Eye (tissue), 1 donor: Measurements from ENCODE around the gene MED14.

Source experiments
- DNase-seq: peaks from one replicate; pipeline ENCODE4 v3.0.0-alpha.2; 2015

Gene MED14

DNA sequence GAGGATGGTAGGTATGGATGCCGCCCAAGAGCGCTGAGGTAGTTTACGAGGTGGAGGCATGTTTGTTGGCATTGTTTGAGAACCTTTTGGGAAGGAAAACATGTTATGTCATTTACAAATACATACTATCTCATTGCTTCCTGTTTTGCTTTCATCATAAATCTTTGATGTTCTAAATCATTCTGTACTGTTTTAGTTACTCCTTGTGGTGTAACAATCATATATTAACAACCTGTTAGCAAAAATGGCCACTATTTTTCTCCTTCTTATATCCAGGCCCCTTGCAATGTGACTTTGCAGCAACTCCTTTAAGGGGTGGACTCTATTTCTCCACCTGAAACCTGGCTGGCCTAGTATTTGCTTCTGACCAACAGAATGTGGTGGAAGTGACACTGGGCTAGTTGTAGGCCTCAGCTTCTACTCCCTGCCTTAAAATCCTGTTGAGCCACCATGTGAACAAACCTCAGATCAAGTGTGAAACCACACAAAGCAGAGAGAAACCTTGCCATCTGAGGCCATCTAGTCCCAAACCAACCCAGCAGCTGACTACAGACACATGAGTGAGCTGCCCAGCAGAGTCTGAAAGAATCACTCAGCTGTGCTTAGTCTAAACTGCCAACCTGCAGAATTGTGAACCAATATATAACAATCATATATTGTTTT, 72.1 kb downstream of the MED14 start:
- DNase-seq = no peak

DNA sequence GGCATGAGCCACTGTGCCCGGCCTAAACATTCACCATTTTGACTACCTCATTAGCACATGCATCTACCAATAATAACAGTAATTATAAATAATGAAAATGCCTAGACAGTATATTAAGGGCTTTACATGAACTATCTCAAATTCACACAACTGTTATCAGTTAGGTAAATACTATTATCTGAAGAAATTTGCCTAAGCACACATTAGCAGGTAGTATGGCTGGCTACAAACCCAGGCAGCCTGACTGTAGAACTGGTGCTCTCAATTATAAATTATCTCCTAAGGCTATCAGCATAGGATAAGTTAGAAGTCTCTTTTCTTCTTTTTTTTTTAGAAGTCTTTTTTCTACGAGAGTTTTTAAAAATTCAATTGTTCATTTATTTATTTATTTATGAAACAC, 73.9 kb downstream of the MED14 start:
- DNase-seq = no peak

DNA sequence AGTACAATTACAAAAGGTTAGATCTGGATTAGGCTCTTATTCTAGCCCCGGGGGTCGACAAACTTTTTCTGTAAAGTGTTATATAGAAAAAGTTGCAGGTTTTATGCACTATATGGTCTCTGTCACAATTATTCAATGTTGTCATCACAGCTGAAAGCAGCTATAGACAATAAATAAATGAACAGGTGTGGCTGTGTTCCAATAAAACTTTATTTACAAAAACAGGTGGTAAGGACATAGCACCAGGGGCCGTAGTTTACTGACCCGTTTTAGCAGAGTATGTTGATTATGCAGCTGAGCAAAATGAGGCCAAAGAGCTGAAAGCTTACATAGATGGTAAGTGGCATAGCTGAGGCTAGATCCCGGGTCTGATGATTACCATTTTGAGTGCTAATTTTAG, 75.0 kb downstream of the MED14 start:
- no peak for DNase-seq

DNA sequence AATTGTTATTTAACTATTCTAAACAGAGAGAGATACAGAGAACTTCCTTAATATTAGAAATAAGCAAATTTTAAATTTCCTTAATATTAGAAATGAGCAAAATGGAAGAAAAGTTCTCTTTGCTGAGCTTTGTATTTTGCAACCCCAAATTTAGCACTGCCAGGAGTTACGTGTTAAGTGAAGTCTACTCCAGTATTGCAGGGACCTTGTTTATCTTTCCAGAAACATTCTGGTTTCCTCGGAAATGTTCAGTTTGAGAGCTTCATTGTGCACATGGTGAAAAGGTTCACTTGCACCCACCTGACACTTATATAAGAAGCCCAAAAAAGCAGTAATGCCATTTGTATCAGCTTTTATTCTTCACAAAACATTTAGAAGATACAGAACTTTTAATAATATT, 81.8 kb downstream of the MED14 start:
- no peak for DNase-seq

DNA sequence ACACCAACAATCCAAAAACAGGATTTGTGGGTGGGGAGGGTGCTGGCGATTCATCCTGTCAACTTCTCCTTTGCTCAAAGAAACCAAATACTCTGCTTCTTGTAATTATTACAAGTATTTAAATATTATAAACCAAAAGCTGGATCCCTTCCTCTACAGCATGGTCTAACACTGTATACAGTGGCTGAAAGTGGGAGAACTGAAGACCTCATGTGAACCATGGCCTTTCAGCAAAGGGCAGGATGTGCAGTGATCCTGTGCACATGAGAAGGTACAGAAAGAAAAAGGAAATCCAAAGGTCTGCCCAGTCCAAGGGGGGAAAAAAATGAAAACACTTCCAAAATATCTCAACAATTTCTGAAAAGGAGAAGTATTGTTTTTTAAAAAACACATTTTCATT, 82.7 kb downstream of the MED14 start:
- DNase-seq = no peak

DNA sequence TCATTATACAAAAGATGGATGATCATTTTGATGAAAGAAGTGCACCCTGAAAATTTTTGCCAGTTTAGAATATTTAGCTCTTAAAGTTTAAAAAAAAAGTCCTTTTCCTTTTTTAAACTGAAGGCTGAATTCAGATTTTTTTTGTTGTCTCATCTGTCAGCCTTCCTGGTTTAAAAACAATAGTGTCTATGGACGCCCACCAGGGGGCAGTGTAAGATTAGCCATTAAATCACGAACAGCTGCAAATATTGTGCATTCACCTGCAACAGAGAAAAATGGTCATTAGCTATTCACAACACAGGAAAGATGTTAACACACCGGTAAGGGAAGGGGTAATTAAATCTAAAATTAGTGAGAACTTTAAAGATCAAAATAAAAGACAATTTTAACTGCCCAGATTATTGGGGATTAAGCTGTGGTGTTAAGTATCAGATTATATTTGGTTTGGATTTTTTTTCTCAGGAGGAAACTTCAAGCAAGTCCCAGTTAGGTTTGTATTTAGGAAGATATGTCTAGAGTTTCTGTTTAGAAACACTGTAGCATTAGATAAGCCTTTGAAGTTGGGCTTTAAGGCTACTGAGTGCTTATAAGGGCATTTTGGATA, 83.6 kb downstream of the MED14 start:
- peak; percentile 82 for DNase-seq

DNA sequence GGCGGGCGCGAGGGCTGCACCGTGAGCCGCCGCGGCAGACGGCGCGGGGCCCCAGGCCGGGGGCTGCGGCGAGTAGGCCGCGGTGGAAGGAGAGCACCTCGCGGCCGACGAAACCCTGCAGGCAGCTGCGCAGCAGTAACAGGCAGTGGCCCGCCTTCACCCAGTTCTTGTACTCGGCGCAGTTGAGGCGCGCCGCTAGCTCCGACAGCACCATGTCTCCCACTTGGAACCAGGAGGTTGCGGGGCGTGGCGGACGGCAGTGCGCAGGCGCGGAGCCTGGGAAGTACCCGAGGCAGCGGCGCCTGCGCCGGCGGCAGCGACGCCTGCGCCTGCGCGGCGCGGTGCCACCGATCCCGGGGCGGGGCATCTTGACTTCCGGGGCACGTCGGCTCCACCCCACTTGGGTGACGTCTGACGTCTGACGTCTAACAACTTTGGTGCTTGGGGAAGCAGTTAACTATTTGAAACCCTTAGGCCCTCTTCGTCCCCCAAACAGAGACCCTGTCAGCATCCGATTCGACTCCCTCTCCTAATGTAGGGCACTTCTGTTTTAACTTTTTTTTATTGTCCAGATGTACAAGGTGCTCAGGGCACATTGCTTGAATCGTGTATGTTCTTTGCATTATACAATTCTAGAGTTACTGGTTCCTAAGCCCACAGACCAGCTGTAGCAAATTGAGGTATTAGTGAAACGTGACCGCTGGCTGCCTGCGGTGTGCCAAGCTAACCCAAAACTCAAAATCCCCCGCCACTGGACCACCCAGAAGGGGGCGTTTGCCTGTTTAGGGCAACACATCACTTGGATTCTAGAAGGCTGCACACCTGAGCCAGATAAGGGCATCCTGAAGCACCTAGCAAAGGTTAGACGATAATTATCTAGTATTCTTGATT, 87.8 kb downstream of the MED14 start, which contains the start of gene CXorf38:
Gene CXorf38 (minus strand): TSS at position 255 of the 891 bp plus-strand sequence. CDS start 41 bp downstream, at position 214.
- peak; percentile 95 for DNase-seq

DNA sequence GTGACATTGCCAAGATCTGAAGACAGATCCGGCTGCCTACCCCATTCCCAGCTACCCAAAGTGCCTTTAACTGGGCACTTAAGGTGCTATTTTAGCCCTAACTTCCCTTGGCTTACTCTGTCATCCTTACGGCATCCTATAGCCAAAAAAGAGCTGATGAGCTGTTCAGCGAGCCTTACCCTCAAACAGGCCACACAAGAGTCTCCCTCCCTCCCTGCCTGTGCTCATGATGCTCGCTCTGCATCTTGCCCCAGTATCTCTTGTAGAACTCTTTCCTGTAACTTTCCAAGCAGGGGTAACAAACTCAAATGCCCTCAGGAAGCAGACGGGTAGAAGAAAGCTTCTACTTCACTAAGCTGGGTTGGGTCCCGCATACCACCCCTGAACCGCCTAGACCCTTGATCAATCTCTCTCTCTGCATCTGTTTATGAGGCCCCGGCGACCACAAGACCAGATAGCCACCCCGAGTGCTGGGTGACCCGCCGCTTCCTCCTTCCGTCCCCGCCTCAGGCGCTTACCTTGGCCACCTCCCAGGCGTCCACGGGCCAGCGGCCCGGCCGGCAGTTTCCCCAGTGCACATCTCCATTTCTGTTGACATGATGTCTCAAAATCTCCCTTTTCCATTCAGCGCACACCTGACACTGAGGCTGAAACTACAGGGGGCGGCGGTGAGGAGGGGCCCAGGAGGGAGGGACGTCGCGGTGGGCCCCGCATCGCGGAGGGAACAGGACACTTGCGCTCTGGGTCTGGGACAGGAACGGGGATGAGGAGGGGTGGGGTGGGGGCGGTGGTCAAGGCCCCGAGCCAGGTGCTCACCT, 88.6 kb downstream of the MED14 start:
- DNase-seq = peak; percentile 54

DNA sequence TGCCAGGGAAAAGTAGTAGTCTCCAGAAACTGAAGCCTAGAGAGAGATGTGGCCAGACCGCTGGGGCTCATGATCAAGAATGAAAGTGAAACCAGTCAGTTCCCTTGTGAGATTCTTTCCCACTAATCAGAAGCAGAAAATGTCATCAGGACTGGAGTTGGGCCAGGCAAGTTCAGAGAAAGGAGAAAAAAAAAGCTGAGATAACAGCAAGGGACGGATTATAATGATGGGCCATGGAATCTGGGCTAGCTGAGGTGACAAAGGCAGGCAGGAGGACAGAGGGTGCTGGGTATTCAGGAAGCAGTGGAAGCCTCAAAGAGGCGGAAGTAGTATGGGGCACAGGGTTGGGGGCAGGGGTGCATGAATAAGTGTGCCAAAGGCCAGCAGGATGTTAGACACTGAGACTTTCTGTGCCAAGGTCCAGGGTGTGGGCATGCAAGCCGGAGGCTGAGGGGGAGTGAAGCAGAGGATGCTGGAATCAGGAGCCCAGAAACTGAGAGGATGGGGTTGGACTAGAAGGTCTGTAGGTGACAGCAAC, 90.5 kb downstream of the MED14 start:
- DNase-seq = peak; percentile 7

DNA sequence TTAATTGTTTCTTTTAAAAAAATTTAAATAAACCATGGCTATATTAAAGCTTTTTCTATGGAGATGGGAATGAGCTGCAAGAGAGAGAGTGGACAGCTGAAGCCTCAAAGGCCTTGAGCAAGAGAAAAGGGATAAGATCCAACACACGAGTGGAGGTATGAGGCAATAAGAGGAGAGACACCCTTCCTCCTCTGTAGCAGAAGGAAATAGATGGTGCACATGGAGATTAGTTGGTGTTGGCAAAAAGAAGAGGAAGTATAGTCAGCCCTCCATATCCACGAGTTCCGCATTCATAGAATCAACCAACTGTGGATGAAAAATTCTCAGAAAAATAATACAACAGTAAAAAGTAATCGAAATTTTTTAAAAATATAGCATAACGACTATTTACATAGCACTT, 91.2 kb downstream of the MED14 start:
- DNase-seq = no peak

DNA sequence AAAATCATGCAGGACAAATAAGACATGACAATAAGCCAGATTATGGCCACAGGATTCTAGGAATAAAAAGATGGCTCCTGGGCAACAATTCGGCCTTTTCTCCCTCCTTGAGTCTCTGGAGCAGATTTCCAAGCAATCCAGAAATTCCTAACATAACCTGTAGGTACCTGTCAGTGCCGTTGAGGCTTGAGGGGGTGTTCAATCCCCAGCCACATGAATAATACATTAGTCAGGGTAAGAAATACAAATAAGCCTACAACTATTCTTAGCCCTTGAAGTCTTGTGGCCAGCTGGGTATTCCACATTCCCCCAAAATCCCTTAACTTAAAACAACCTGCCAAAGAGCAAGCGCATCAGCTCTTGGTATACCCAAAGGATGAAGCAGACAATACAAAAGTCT, 97.7 kb downstream of the MED14 start:
- no peak for DNase-seq

DNA sequence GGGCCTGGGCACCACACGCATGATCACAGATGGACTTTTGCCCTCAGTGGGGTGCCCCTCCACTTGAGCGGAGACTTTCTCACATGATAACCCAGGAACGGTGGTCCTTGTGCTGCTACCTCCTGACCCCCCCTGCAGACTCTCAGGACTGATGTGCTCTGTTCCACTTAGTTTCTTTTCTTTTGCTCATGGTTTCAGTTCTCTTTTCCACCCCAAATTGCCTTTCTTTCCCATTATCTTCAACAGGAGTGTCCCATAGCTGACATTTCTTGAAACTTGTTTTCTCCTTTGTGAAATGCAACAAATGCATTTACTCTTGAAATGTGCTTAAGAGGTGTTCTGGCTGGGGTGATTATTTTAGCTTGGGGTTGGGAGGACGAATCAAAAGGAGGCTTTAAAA, 103.1 kb downstream of the MED14 start:
- DNase-seq = no peak

DNA sequence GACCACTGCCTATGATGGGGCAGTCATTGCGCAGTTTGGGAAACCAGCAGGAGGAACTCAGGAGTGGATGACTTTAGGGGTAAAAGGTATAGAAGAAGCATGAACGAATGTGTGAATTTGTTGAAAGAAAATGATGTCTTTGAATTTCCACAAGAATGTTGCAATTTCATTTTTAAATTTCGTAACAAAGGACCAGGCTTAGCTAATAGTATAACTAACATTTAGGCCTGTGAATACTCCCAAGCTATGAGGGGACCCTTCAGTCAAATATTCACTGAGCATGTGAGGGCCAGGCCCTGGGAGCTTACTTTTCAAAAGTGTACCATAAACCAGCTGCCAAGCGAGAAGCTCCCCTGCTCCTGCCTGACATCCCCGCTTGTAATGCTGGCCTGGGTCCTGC, 106.8 kb downstream of the MED14 start:
- DNase-seq = no peak

DNA sequence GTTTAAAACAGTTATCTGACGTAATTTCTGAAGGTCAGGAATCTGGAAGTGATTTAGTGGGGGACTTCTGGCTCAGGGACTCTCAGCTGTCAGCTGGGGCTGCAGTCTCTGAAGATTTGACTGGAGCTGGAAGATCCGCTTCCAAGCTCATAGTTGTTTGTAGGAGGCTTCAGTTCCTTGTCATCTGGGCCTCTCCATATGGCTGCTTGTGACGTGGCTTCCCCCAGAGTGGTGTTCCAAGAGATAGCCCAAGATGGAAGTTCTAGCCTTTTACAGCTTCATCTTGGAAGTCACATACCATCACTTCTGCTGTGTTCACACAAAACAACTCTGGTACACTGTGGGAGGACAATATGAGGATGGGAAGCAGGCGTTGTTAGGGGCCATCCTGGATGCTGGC, 110.0 kb downstream of the MED14 start:
- no peak for DNase-seq

DNA sequence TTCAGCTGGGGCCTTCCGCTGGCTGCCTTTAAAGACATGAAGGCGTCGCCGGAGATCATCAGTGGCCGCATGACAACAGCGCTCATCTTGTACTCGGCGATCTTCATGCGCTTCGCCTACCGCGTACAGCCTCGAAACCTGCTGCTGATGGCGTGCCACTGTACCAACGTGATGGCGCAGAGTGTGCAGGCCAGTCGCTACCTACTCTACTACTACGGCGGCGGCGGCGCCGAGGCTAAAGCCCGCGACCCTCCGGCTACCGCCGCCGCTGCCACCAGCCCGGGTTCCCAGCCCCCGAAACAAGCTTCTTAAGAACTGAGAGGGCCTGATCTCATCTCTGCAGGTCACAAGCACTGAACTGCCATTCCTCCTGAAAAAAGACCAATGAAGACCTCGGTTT, 111.7 kb downstream of the MED14 start:
- no peak for DNase-seq

DNA sequence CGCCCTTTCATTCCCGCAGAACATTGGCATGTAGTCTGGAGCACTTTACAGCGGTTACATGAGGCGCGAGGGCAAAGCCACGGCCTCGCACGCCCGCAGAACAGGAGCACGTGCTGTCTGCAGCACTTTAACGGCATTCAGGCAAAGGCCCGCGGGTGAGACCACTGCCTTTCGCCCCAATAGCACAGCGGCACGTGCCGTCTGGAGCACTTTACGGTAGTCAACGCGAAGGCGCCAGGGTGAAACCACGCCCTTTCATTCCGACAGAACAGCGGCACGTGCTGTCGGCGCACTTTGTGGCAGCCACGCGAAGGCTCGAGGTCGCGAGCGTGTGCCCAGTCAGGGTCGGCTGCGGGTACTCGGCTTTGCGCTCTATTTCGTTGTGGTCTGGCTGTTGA, 112.2 kb downstream of the MED14 start, which contains the start of gene MPC1L:
Gene MPC1L (plus strand): TSS at position 290 of the 398 bp plus-strand sequence. CDS start 138 bp downstream, outside the sequence.
- DNase-seq = no peak

DNA sequence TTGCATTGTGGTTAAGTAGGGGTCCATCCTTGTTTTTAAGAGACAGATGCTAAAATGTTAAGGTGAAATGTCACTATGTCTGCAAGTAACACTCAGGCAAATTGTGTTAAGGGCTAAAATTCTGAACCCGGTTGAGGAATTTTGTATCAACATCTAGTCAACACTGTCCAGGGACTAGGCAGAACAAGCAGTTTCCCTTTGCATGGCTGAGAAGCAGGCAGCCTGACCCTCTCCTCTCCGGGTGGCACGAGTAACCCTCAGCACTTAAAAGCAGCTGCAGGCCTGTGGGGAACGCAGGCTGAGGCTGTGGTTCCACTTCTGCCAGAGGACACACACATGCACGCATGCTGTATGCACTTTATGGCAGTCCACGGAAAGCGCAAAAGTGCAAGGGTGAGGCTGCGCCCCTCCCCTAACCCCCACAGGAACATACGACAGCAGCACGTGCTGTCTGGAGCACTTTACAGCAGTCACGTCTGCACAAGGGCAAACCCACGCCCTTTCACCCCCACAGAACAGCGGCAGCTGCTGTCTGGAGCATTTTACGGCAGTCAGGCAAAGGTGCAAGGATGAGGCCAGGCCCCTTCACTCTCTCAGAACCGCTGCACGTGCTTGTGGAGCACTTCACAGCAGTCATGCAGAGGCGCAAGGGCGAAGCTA, 112.7 kb downstream of the MED14 start:
- DNase-seq = peak; percentile 10

DNA sequence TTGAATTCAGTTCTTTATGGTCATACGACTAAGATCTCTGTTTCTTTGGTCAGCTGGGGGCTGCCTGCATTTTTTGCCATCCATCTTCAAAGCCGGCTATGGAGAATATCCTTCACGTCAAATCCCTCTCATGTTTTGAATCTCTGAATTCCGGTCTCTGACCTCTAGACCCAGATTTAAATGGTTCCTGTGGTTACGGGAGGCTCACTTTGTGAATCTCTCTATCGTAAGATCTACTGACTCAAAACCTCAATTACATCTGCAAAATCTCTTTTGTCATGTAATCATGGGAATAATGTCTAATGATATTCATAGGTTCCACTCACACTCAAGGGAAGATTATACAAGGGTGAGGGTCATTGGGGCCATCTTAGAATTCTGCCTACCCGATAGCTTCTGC, 117.8 kb downstream of the MED14 start:
- no peak for DNase-seq

DNA sequence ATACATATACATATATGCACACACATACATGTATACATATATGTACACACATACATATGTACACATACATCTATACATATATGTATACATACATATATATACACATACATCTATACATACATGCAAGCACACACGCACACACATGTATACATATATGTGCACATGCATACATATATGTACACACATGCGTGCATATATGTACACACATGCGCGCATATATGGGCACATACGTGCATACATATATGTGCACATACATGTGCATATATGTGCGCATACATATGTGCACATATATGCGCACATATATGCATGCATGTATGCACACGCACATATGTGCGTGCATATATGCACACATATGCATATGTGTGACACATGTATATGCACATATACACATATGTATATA, 119.4 kb downstream of the MED14 start:
- DNase-seq = no peak

DNA sequence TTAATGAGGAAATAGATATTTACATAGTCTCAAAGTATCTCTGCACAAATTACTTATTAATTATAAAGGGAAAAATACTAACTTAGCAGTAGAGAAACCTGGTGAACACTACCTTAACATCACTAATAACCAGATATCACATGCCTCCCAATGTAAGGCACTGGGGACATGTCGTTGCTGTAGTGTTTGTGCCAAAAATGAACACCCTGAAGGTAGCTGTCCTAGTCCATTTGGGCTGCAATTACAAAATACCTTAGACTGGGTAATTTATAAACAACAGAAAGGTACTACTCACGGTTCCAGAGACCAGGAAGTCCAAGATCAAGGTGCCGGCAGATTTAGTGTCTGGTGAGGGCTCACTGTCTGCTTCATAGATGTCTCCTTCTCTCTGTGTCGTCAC, 122.8 kb downstream of the MED14 start:
- DNase-seq = no peak

DNA sequence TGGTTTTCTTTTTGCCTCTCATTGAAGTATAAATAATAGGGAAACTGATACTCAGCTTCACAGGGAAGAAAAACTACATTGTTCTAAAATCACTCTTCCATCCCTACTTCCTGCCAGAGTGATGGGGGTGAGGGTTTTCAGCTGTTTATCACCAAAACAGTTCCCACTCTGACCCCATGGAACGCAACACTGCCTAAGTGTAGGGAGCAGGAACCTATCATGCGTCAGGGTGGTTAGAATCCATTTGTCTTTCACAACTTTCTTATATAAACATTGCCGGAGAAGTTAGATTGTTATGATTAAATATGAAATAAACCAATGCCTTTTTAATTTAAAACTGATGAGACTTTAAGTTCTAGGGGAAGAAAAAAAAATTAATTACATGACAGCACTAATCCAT, 128.0 kb downstream of the MED14 start:
- DNase-seq = no peak

DNA sequence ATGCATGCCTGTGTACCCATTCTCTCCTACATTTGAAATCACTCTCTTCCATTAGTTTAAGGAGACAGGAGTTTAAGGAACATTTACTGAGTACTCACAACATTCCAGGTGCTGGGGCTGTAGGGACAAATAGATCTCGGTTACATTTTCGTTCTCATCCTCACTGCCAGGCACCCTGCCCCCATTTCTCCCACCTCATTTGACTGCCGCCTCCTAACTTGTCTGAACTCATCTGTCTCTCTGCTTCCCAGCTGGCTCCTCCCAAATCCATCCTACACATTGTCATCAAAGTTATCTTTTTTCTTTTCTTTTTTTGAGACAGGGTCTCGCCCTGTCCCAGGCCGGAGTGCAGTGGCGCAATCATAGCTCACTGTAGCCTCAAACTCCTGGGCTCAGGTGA, 131.9 kb downstream of the MED14 start:
- no peak for DNase-seq
